ENCODE measurements around the gene MCM3AP.

MCM3AP gene

GRCh38 chr21:46274797-46275390 is 10.5 kb downstream of the MCM3AP start:
- no peak overlapping the region for H3K4me3 Mint-ChIP-seq
- peaks cover 1 to 4% of the 10 kb centered on the region in 2 donors for H3K4me1 Mint-ChIP-seq (ENCODE audit: low read depth in 2 of 2)
- ATAC-seq (replicated peaks) (no peak), DNase-seq (no peak)
- no peaks in the 10 kb centered on the region for H3K9me3 Mint-ChIP-seq
- H3K27me3 Mint-ChIP-seq: no peaks in the 10 kb centered on the region
- H3K36me3 Mint-ChIP-seq (ENCODE audit: insufficient read depth): peaks cover 97% of the 10 kb centered on the region
- H3K27ac Mint-ChIP-seq: peak overlapping the region in 1 of 2 donors; percentile 57

DNA sequence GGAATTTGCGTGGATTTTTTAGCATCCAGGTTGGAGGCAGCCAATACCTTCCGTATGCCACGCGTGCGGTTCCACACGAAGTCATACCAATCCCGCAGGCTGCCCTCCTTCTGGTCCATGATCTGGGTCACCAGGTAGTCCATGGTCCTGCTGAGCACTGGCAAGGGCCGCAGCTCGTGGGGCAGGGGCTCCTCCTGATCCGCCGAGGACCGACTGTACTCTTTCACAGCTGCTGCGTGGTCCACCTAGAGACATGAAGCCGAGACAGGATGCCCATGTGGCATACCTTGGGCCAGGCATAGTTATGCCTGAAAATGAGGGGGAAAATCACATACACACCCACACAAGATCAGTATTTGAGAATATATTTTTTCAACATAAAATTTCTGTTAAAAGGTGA is 12.1 kb downstream of the MCM3AP start:
- Mint-ChIP-seq H3K36me3 (ENCODE audit: insufficient read depth) (peaks cover 95% of the 10 kb centered on the region), H3K4me3 (no peak overlapping the region), H3K9me3 (no peaks in the 10 kb centered on the region), H3K27ac (peak overlapping the region in 1 of 2 donors; percentile 69), H3K4me1 (ENCODE audit: low read depth in 2 of 2) (peaks cover 1 to 4% of the 10 kb centered on the region in 2 donors), H3K27me3 (no peaks in the 10 kb centered on the region)
- no peak for DNase-seq
- ATAC-seq (replicated peaks): no peak

- DNase-seq (no peak), ATAC-seq (replicated peaks) (no peak)
- H3K4me1 Mint-ChIP-seq (ENCODE audit: low read depth in 2 of 2): peaks cover 0 to 4% of the 10 kb centered on the region in 2 donors
- peaks cover 82% of the 10 kb centered on the region for H3K36me3 Mint-ChIP-seq (ENCODE audit: insufficient read depth)
- no peaks in the 10 kb centered on the region for H3K27me3 Mint-ChIP-seq
- H3K9me3 Mint-ChIP-seq: no peaks in the 10 kb centered on the region
- H3K4me3 Mint-ChIP-seq: no peak overlapping the region
- no peak overlapping the region for H3K27ac Mint-ChIP-seq
These were observed 15.9 kb downstream of the MCM3AP start for GRCh38 chr21:46269466-46269865.

DNA sequence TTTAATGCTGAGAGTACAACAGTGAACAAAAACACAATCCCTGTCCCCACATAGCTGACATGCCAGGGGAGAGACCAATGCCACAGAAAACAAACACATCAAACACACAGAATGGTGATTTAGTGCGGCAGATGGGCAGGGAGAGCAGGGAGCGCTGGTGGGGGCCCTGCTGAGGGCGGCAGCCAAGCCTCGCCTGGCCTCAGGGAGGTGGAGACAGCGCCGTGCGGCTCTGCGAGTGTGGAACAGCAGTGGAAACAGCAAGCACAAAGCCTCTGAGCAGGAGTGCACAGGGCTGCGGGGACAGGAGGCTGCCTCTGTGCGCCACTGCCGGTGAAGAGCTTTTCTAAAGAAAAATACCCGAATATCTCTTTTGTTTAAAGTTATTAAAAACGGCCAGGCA is 17.0 kb downstream of the MCM3AP start:
- Mint-ChIP-seq H3K4me3 (no peak overlapping the region), H3K4me1 (ENCODE audit: low read depth in 2 of 2) (peaks cover 0 to 2% of the 10 kb centered on the region in 2 donors), H3K27me3 (no peaks in the 10 kb centered on the region), H3K27ac (no peak overlapping the region), H3K36me3 (ENCODE audit: insufficient read depth) (peaks cover 77% of the 10 kb centered on the region), H3K9me3 (no peaks in the 10 kb centered on the region)
- DNase-seq: no peak
- no peak for ATAC-seq (replicated peaks)

DNA sequence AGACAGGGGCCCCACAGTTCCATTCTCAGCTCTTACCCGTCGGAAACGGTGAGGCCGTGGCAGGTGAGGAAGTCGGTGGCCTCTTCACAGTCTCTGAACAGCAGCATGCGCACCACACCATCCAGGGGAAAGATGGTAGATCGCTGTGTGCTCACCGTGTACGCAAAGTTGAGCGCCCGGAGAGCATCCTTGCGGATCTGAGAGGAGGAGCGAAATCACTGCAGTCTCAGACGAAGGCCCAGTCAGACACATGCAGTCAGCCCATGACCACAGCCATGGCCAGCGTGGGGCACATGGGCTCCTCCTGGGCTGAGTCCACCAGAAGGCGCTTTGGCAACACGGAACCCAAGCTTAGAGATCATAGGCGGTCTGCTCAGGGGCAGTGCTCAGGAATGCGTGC is 18.5 kb downstream of the MCM3AP start:
- ATAC-seq (replicated peaks) (no peak), DNase-seq (no peak)
- no peaks in the 10 kb centered on the region for H3K27me3 Mint-ChIP-seq
- peaks cover 0 to 2% of the 10 kb centered on the region in 2 donors for H3K4me1 Mint-ChIP-seq (ENCODE audit: low read depth in 2 of 2)
- H3K9me3 Mint-ChIP-seq: no peaks in the 10 kb centered on the region
- H3K27ac Mint-ChIP-seq: peak overlapping the region in 1 of 2 donors; percentile 45
- H3K4me3 Mint-ChIP-seq: no peak overlapping the region
- peaks cover 79% of the 10 kb centered on the region for H3K36me3 Mint-ChIP-seq (ENCODE audit: insufficient read depth)

GRCh38 chr21:46265736-46266525 is 19.5 kb downstream of the MCM3AP start:
- H3K27ac Mint-ChIP-seq: peak overlapping the region in 1 of 2 donors; percentile 45
- H3K4me3 Mint-ChIP-seq: no peak overlapping the region
- peaks cover 0 to 2% of the 10 kb centered on the region in 2 donors for H3K4me1 Mint-ChIP-seq (ENCODE audit: low read depth in 2 of 2)
- ATAC-seq (replicated peaks): no peak
- no peaks in the 10 kb centered on the region for H3K27me3 Mint-ChIP-seq
- no peaks in the 10 kb centered on the region for H3K9me3 Mint-ChIP-seq
- H3K36me3 Mint-ChIP-seq (ENCODE audit: insufficient read depth): peaks cover 76% of the 10 kb centered on the region
- DNase-seq: no peak

- Mint-ChIP-seq H3K36me3 (ENCODE audit: insufficient read depth) (peaks cover 75% of the 10 kb centered on the region), H3K9me3 (no peaks in the 10 kb centered on the region), H3K27me3 (no peaks in the 10 kb centered on the region), H3K4me1 (ENCODE audit: low read depth in 2 of 2) (peaks cover 0 to 2% of the 10 kb centered on the region in 2 donors), H3K27ac (no peak overlapping the region), H3K4me3 (no peak overlapping the region)
- ATAC-seq (replicated peaks): no peak
- DNase-seq: no peak
These were observed 20.7 kb downstream of the MCM3AP start for GRCh38 chr21:46264690-46265144.

DNA sequence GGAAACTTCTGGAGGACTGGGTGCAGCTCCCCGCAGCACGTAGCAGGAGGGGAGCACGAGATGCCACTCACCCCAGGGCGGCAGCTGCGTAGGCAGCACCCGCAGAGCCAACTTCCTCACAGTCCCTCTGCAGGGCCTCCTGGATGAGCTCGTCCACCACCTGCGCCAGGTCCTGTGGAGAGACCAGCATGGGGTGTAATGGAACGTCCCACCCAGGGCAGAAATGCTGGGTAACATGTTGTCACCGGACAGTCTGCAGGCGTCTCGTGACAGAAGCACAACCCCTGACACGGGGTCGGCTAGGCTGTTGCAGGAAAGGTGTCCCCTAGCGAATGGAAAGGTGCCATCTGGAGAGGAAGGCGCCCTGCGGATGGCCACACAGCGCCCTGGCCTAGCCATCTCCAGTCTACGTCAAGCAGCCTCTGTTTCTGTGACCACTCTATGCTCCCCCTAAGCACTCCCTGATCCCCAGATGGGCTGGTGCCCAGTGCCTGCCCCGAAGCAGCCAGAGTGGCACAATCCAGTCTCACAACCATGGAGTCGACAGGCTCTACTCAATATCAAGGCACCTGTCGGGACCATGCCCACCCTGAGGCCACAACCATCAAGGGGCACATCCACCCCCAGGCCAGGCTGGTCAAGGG is 21.2 kb downstream of the MCM3AP start:
- Mint-ChIP-seq H3K4me3 (no peak overlapping the region), H3K4me1 (ENCODE audit: low read depth in 2 of 2) (peaks cover 0 to 2% of the 10 kb centered on the region in 2 donors), H3K36me3 (ENCODE audit: insufficient read depth) (peaks cover 75% of the 10 kb centered on the region), H3K27me3 (no peaks in the 10 kb centered on the region), H3K27ac (no peak overlapping the region), H3K9me3 (no peaks in the 10 kb centered on the region)
- ATAC-seq (replicated peaks) (no peak), DNase-seq (no peak)

- ATAC-seq (replicated peaks) (no peak), DNase-seq (no peak)
- no peak overlapping the region for H3K27ac Mint-ChIP-seq
These were observed 28.9 kb downstream of the MCM3AP start for GRCh38 chr21:46256501-46256994.

DNA sequence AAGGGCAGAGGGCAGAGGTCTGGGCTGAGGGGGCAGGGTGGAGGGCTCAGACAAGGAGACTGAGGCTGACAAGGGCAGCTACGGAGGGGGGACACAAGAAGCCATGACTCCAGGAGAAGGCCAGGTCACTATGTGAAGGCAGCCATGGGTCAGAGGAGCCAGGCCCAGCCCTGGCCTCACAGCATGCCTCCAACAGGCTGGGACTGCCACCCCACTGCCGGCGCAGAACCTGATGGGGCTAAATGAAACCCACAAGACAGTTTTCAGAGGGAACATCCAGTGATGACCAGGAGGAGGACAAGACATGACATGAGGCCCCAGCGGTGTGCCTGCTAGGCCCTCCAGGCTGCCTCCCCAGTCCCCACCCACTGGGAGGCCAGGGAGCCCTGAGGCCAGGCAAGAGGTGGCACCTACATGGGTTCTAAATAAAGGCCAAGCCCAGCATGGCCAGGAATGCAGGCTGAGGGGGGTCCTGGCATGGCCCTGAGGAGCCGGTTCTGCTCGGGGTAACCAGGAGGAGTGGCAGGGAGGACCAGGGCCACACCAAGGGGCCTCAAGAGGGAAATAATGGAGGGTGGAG is 29.6 kb downstream of the MCM3AP start:
- Mint-ChIP-seq H3K4me3 (no peak overlapping the region), H3K36me3 (ENCODE audit: insufficient read depth) (peaks cover 83% of the 10 kb centered on the region), H3K27me3 (no peaks in the 10 kb centered on the region), H3K4me1 (ENCODE audit: low read depth in 2 of 2) (peaks cover 14 to 17% of the 10 kb centered on the region in 2 donors), H3K27ac (peak overlapping the region in 1 of 2 donors; percentile 42), H3K9me3 (no peaks in the 10 kb centered on the region)
- DNase-seq: no peak
- ATAC-seq (replicated peaks): no peak

More at GRCh38 chr21:46256501-46256994, 28.9 kb downstream of the MCM3AP start:
- Mint-ChIP-seq H3K4me3 (no peak overlapping the region), H3K27me3 (no peaks in the 10 kb centered on the region), H3K9me3 (no peaks in the 10 kb centered on the region), H3K4me1 (ENCODE audit: low read depth in 2 of 2) (peaks cover 14 to 17% of the 10 kb centered on the region in 2 donors), H3K36me3 (ENCODE audit: insufficient read depth) (peaks cover 83% of the 10 kb centered on the region)

DNA sequence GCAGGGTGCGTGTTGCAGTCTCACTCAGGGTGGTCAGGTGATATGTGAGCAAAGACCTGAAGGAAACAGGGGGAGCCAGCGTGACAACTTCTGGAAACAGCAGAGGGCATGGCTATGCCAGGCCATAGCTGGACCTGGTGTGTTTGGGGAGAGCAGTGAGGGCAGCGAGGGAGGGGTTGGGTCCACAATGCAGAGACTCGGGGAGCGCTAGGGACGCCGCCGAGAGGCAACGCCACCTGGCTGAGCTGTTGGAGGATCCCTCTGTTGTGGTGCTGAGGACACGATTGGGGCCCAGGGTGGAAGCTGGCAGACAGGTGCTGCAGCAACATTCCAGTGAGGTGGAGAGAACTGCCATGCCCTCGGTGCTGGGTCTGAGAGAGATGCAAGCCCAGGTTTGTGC is 30.2 kb downstream of the MCM3AP start:
- Mint-ChIP-seq H3K36me3 (ENCODE audit: insufficient read depth) (peaks cover 85% of the 10 kb centered on the region), H3K4me3 (no peak overlapping the region)

GRCh38 chr21:46254208-46254975 is 31.0 kb downstream of the MCM3AP start:
- ATAC-seq (replicated peaks) (no peak), DNase-seq (no peak)
- Mint-ChIP-seq H3K27ac (peak overlapping the region; percentile 88), H3K36me3 (ENCODE audit: insufficient read depth) (peaks cover 82% of the 10 kb centered on the region), H3K27me3 (no peaks in the 10 kb centered on the region), H3K4me3 (peak overlapping the region; percentile 11 to 45), H3K9me3 (no peaks in the 10 kb centered on the region), H3K4me1 (ENCODE audit: low read depth in 2 of 2) (peaks cover 19 to 30% of the 10 kb centered on the region in 2 donors)

More for the DNA sequence above, 30.2 kb downstream of the MCM3AP start:
- H3K9me3 Mint-ChIP-seq: no peaks in the 10 kb centered on the region
- no peak for DNase-seq
- H3K27ac Mint-ChIP-seq: peak overlapping the region; percentile 63 to 88
- peaks cover 17 to 24% of the 10 kb centered on the region in 2 donors for H3K4me1 Mint-ChIP-seq (ENCODE audit: low read depth in 2 of 2)
- H3K27me3 Mint-ChIP-seq: no peaks in the 10 kb centered on the region
- no peak for ATAC-seq (replicated peaks)
